A204.1 (cell line): ENCODE measurements around the gene BMP7.

ENCODE experiments used
- FAIRE-seq: peaks from 2 replicates; lab custom pipeline; 2012; peaks lifted over from hg19 to GRCh38; lab: Jason Lieb, UNC

Gene BMP7

GRCh38 chr20:57145089-57145631 is 121.3 kb downstream of the BMP7 start:
- no peak for FAIRE-seq

GRCh38 chr20:57143173-57143572 is 123.3 kb downstream of the BMP7 start:
- FAIRE-seq: no peak

DNA sequence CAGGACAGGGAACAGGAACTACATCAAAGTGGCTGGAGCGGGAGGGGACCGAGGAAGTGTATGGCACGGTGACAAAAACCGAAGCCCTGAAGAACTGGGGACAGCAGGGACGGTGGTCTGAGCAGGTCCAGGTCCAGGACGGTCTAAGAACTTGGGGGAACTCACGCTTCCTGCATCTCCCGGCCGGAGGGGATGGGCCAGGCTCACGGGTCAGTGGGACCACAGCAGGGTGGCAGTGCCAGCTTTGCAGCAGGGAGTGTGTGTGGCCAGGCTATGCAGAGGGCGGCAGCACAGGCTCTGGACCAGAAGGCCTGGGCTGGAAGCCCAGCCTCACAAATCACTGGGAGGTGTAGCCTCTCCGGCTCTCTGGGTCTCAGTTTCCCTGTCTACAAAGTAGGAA is 123.8 kb downstream of the BMP7 start:
- FAIRE-seq: no peak

DNA sequence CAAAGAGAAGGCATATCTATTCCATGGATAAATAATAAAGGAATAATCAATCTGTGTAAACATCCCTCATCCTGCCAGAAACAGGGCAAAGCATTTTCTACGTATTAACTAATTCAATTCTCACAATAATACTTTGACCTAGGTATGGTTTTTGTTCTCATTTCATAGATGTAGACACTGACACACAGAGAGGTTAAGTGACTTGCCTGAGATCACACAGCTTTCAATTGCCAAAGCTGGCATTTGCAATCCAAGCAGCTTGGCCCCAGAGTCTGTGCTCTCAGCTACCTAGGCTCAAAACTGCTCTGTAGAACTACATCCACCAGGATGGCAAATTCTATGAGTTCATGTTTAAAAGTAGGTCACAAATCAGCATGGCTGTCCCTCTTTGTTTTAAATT is 124.9 kb downstream of the BMP7 start:
- no peak for FAIRE-seq

GRCh38 chr20:57140416-57140965 is 126.0 kb downstream of the BMP7 start:
- FAIRE-seq: no peak

GRCh38 chr20:57139342-57140093 is 126.9 kb downstream of the BMP7 start:
- FAIRE-seq: no peak

GRCh38 chr20:57138198-57138995 is 128.0 kb downstream of the BMP7 start:
- FAIRE-seq: no peak

DNA sequence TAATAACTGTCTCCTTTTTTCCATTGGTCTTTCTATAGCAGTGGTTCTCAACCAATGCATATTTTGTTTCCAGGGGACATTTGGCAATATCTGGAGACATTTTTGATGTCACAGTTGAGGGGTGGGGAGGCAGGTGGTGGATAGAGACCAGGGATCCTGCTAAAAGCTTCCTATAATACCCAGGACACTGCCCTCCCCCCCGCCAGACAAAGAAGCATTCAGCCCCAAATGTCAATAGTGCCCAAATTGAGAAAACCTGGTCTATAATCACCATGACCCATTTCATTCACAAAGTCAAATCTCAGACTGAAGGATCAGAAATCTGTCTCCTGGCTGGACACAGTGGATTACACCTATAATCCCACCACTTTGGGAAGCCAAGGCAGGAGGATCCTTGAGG is 128.8 kb downstream of the BMP7 start:
- no peak for FAIRE-seq

- FAIRE-seq: no peak
These were observed 129.7 kb downstream of the BMP7 start for GRCh38 chr20:57136734-57137133.

DNA sequence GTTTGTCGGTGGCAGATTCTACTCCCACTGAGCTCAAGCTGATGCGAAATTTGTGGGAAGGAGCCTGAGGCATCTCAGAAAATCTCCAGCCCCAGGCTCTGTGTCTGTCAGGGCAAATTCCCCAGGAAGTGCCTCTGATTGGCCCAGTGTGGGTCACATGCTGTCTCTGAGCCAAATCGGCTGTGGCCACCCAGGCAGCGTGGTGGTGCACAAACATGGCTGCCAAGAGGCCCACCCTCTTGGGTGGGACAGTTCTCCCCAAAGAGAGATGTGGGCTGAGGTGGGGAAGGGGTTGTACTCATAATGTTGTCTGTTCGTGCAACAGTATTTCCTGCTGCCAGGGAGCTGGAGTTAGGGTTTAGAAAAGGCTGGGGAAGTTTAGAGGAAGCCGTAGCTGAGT is 130.6 kb downstream of the BMP7 start:
- no peak for FAIRE-seq

DNA sequence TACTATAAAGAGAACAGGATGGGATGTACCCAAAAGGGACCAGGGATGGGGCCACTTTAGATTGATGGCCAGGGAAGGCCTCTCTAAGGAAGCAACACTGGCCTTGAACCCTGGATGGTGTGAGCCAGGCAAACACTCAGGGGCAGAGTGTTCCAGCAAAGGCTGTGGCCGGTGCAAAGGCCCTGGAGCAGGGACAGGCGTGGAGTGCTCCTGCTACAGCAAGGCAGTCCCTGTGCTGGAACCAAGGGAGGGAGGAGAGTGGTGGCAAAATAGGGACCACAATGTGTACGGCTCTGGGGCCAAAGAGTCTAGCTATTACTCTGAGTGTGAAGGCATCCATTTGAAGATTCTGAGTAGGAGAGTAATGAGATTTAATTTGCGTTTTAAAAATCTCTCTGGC is 131.6 kb downstream of the BMP7 start:
- no peak for FAIRE-seq

DNA sequence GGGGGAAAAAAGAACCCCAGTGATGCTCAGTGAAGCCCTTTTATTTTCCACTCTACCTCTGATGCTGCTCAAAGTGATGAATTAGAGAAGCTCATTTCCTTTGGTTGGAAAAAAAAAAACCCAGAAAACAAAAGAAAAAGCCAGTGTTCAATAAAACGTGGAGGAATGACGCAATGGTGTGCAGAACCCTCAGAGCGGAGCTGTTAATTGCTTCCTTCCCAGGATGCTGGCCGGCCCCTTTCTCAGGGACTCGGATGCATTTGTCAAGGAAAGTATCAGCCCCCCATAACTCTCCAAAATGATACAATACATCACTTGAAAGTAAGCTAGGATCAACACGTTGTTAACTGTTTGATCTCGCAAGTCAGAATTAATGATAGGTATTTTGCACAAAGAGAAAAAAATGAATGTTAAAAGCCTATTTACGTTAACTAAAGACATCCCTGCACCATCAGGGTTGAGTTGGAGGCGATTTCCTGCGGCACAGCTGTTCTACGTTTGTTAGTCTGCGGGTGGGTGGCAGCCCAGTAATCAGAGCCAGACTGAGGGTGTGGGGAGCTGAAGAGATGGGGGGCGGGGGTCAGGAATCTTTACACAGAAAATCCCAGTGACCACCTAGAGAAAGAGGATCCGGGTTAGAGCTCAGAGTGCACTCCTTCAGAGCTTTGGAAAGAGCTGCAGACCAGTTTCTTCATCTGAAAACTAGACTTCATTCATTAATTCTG is 132.4 kb downstream of the BMP7 start:
- no peak for FAIRE-seq

GRCh38 chr20:57131601-57132391 is 134.6 kb downstream of the BMP7 start:
- no peak for FAIRE-seq

- FAIRE-seq: no peak
These were observed 135.4 kb downstream of the BMP7 start for GRCh38 chr20:57131077-57131476.

GRCh38 chr20:57130160-57130772 is 136.2 kb downstream of the BMP7 start:
- no peak for FAIRE-seq

DNA sequence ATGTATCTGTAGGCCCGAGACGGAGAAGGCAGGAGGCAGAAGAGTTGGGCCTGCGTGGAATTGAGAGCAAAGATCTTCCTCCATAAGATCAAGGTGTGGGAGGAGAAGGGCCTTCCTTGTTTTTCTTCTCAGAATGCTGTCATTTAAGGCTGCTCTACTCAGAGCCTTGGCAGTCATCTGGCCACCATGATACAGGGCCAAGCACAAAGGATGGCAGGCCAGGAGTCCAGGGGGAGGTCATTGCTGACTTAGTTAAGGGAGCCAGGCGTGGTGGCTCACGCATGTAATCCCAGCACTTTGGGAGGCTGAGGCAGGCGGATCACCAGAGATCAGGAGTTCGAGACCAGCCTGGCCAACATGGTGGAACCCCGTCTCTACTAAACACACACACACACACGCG is 137.1 kb downstream of the BMP7 start:
- FAIRE-seq: no peak

DNA sequence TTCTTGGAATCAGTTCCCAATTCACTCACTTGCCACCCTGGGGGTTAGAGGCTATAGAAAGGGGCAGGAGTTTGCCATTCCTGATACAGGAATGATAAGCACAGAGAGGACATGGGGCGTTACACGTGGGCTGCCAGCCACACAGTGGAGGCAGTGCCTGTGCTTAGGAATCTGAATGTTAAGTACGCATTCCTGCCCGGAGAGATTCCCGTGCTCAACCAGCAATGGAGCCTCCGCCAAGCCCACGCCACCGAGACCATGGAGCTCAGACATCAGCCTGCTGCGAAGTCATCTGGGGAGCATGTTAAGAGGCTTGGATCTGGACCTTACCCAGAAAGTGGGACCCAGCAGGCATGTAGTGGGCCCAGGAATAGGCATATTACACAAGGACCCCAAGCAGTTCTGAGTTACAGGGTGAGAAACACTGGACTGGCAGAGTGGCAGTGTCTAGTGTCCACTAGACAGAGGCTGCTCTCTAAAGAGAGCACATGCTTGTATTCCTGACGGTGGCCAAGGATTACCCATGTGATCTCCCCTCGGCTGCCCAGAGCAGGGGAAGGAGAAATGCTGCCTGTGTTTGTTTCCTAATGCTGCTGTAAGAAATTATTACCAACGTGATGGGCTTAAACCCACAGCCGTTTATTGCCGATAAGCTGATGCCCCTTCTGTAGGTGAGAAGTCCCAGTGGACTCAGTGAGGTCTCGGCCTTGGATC is 138.2 kb downstream of the BMP7 start:
- no peak for FAIRE-seq

DNA sequence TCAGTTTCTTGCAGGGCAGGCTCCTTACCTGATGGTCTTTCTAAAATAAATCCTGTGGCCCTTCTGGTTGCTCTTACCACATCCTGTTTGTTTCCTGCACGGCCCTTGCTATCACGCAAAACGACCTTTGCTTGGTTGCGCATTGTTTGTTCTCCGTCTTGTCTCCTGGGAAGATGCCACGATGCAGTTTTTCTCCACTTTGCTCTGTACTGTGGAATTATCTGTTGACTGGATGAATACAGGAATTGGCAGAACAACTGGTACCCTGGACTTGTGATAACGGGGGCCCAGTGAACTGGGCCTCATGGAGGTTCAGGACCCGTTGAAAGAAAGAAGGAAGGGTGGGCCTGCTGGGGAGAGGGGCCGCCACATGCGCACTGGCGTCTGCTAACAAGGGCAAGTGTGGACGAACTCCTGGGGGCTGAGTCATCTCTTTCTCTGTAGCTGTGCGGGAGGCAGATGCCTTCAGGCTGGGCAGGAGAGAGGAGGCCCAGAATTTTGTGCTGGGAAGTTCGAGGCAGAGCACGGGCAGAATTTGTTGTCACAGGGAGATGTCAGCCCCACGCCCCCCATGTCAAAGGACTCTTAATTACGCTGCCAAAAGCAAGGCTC is 139.9 kb downstream of the BMP7 start:
- FAIRE-seq: no peak

DNA sequence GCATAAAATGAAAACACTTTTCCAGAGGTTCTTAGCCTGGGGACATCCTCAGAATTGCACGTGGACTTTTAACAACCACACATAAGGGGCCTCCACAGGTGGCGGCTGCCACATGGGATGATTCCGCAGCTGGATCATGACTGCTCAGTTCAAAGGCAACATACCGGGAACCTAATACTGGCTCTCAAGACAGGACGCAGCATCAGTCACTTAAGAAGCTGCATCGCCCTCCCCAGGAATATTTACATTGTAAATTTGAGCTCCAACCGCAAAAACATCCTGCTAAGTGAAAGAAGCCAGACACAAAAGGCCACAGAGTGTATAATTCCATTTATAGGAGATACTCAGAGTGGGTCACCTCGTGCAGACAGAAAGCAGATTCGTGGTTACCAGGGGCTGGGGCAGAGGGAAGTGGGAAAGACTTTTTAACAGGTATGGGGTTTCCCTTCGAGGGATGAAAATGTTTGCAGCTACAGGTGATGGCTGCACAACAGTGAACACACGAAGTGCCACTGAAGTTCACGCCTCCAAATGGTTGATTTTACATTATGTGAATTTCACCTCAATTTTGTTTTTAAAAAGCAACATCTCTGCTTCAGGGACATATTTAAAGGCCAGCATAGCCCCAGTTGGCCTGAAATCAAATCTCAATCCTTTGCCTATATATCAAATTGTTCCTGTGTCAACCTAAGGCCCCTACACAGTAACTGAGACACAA is 141.5 kb downstream of the BMP7 start:
- FAIRE-seq: no peak
